GM19351 (cell line): ENCODE results near the gene OTUD4.
"Not testable (repeated sequence)": the region's sequence is repeated elsewhere in the genome, so short reads cannot be mapped to it uniquely, and the experiment has no call there.

Source experiments
- ATAC-seq: cut with Tn5 transposase; IDR thresholded peaks from one replicate; pipeline ENCODE4 v1.9.1; 2021; ENCODE audit warnings: mild to moderate bottlenecking, moderate library complexity; ENCODE audit not compliant: unreplicated experiment

OTUD4 gene

GRCh38 chr4:145180298-145181090, at the start of gene OTUD4:
Gene OTUD4, minus strand, starts transcription at chr4:145180589. Its CDS starts 616 bp downstream, at chr4:145179973.
- ATAC-seq = peak; percentile 72

DNA sequence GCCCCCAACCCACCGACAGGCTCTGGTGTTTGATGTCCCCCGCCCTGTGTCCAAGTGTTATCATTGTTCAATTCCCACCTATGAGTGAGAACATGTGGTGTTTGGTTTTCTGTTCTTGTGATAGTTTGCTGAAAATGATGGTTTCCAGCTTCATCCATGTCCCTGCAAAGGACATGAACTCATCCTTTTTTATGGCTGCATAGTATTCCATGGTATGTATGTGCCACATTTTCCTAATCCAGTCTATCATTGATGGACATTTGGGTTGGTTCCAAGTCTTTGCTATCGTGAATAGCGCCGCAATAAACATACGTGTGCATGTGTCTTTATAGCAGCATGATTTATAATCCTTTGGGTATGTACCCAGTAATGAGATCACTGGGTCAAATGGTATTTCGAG, 42.8 kb upstream of the OTUD4 start:
- not testable (repeated sequence) for ATAC-seq

DNA sequence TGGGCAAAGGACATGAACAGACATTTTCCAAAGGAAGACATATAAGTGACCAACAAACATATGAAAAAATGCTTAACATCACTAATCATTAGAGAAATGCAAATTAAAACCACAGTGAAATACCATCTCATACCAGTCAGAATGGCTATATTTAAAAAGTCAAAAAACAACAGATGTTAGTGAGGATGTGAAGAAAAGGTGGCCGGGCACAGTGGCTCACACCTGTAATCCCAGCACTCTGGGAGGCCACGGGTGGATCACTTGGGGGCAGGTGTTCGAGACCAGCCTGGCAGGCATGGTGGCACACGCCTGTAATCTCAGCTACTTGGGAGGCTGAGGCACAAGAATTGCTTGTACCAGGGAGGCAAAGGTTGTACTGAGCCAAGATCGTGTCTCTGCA, 41.1 kb upstream of the OTUD4 start:
- not testable (repeated sequence) for ATAC-seq

DNA sequence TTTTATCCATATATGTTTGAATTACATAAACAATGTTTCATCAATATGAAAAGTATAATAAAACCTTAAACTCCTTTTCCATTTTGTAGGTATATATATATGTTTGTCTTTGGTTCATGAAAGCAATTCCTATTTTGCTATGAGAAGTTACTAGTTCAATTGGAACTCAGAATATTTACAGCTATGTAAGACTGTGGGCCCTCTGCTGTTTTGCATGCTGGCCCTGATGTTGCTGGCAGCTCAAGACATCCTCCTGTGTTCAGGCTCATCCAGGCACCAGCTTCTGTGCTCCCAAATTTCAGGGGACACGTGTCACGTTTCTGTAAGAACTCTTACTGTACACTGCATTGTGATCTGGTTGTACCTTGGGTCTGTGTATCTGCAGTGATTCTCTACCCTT, 38.7 kb upstream of the OTUD4 start:
- no peak for ATAC-seq

- ATAC-seq = peak; percentile 95
Observed at GRCh38 chr4:145218251-145218650, 37.9 kb upstream of the OTUD4 start.

DNA sequence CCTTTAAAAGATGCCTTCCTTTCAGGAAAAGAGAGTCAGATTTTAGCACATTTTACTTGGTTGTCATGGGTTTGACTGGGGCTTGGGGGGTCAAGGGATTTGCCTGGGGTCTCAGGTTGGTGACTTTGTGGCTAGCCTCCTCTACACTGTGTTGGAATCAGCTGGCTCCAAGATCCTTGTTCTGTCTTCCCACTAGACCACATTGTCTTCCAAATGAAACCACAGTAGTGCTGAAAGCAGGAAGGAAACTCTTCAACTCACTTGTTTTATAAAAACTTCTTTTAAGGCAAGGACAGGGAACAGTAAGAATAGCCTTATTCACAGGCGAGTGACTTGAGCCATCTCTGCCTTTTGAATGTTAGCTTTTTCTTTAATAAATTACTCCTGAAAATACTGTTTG, 37.0 kb upstream of the OTUD4 start:
- ATAC-seq = no peak

DNA sequence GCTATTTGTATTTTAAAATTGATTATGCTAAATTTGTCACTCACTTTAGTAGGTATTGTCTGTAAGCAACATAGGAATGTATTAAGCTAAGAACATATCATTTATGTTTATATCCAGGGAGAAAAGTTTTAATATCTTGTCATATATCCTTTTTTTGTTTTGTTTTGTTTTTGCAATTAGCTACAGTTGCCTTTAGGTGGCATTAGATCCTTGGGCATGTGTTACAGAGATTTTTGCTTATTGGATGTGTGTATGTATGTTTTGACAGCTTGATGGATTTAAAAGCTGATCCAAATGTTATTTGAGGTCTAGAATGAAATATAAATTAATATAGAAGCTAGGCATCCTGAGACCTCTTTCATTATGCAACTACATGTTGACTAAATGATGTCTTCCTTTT, 36.1 kb upstream of the OTUD4 start:
- ATAC-seq = peak; percentile 31

DNA sequence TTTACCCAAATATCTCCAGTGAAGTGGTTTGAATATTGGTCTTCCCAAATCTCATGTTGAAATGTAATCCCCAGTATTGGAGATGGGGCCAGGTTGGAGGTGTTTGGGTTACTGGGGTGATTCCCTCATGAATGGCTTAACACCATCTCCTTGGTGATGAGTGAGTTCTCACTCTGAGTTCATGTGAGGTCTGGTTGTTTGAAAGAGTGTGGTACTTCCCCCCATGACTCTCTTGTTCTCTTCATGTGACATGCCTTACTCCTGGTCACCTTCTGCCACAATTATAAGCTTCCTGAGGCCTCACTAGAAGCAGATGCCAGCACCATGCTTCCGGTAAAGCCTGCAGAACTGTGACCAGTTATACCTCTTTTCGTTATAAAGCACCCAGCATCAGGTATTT, 32.9 kb upstream of the OTUD4 start:
- no peak for ATAC-seq

GRCh38 chr4:145207934-145208333, 27.5 kb upstream of the OTUD4 start:
- ATAC-seq = no peak

GRCh38 chr4:145203410-145203809, 23.0 kb upstream of the OTUD4 start:
- ATAC-seq = no peak

GRCh38 chr4:145200366-145200765, 20.0 kb upstream of the OTUD4 start:
- ATAC-seq = no peak

- no peak for ATAC-seq
Observed at GRCh38 chr4:145199051-145199716, 18.8 kb upstream of the OTUD4 start.

- no peak for ATAC-seq
Observed at GRCh38 chr4:145196747-145197146, 16.4 kb upstream of the OTUD4 start.

- peak; percentile 92 for ATAC-seq
Observed at GRCh38 chr4:145195167-145195952, 15.0 kb upstream of the OTUD4 start.

GRCh38 chr4:145189981-145190380, 9.6 kb upstream of the OTUD4 start:
- ATAC-seq = no peak

DNA sequence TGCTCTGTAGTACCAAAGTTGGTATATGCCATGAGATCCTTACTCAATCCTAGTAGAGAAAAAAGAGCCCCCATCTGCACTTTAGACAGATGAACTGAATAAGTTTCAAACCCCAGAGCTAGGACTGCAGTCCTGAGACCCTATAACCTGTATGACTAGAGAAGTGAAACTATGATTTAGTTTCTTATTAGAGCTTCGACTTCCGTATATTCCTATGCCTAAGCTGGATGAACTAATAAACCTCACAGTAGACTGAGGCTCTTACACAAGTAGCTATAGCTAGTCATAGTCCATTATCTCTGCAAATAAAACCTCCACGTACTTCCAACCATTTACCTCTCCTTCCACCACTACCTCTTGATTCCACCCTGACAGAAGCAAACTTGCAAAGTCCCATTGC, 6.3 kb upstream of the OTUD4 start:
- ATAC-seq = peak; percentile 91

DNA sequence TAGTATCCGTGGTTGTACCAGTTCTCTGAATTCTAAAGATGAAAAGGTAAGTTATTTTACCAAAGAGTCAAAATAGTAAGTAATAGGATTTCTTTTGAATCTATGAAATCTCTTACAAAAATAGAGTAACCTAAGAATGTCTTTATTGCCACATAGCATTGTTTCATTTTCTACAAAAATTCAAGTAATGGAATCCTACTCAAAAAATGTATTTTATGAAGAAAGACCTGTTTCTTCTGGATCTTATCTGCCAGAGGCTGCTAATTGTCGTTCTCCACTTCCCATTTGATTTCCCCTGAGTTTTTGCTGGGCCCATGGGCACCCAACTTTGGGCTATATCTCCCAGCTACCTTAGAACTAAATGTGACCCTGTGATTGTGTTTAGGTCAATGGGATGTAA, 3.2 kb upstream of the OTUD4 start:
- no peak for ATAC-seq

GRCh38 chr4:145183023-145183422, 2.6 kb upstream of the OTUD4 start:
- no peak for ATAC-seq

- ATAC-seq = no peak
Observed at GRCh38 chr4:145182222-145182621, 1.8 kb upstream of the OTUD4 start.

- ATAC-seq = no peak
Observed at GRCh38 chr4:145181091-145181501, 707 bp upstream of the OTUD4 start.

DNA sequence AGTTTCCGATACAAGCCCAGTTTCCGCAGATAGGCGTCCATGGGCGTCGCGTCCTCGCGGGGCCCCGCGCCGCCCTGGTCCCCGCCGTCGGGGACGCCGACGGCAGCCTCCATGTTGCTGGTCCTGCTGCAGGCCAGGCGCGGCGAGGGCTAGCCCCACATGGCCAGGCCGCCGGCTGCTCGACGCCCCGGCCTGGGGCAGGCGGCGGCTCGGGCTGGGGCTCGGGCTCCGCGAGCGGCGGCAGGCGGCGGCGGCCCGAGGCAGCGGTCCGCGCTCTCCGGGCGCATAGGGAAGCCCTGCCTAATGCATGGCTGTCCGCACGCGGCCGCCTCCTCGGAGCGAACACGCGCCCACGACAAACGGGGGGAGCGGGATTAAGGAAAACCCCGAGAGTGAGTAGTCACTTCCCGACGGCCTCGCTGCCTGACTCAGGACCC, 510 bp downstream of the OTUD4 start:
- ATAC-seq = peak; percentile 14
